Fibroblast of mammary gland (primary cell): ENCODE results near the gene TRMT1.

ENCODE experiments used
- DNase-seq: peaks from one replicate; pipeline ENCODE4 v3.0.0-alpha.2; 2010; ENCODE audit warnings: low read depth
- H3K4me3 ChIP-seq: 2 replicates; pipeline ENCODE4 v1.5.1; 2011; ENCODE audit warnings: low read depth, mild to moderate bottlenecking, low read length, moderate library complexity; ENCODE audit not compliant: control insufficient read depth
- CTCF ChIP-seq: conservative IDR thresholded peaks from 2 replicates; pipeline ENCODE4 v1.5.1; 2011; ENCODE audit warnings: low read depth, low read length, inconsistent platforms; ENCODE audit not compliant: control insufficient read depth, insufficient read depth

TRMT1 gene

GRCh38 chr19:13160557-13160956, 44.0 kb upstream of the TRMT1 start:
- H3K4me3 ChIP-seq: no peak overlapping the region
- no peak for TF ChIP-seq CTCF
- peak; percentile 78 for DNase-seq

GRCh38 chr19:13159713-13160112, 43.2 kb upstream of the TRMT1 start:
- H3K4me3 ChIP-seq: no peak overlapping the region
- DNase-seq: no peak
- no peak for TF ChIP-seq CTCF

GRCh38 chr19:13155472-13156359, 39.2 kb upstream of the TRMT1 start:
- no peak for TF ChIP-seq CTCF
- H3K4me3 ChIP-seq: peak overlapping the region; percentile 94
- DNase-seq: peak; percentile 80

GRCh38 chr19:13154911-13155471, 38.5 kb upstream of the TRMT1 start:
- TF ChIP-seq CTCF: peak; percentile 16
- peak; percentile 58 for DNase-seq
- H3K4me3 ChIP-seq: peak overlapping the region; percentile 94

GRCh38 chr19:13154241-13154778, 37.8 kb upstream of the TRMT1 start:
- no peak for TF ChIP-seq CTCF
- peak; percentile 95 for DNase-seq
- peak overlapping the region; percentile 94 for H3K4me3 ChIP-seq

- TF ChIP-seq CTCF: no peak
- H3K4me3 ChIP-seq: peak overlapping the region; percentile 94
- no peak for DNase-seq
Measured at GRCh38 chr19:13153569-13154240, 37.2 kb upstream of the TRMT1 start.
